ENCODE results near the gene FBXO11. TPM values are rescaled to one million over a fixed set of nuclear protein-coding genes. Genes with fewer than 3 reads are reported as not detected.

FBXO11 gene
- total RNA-seq, 1 experiment from 2014 or later = 60.5 TPM

DNA sequence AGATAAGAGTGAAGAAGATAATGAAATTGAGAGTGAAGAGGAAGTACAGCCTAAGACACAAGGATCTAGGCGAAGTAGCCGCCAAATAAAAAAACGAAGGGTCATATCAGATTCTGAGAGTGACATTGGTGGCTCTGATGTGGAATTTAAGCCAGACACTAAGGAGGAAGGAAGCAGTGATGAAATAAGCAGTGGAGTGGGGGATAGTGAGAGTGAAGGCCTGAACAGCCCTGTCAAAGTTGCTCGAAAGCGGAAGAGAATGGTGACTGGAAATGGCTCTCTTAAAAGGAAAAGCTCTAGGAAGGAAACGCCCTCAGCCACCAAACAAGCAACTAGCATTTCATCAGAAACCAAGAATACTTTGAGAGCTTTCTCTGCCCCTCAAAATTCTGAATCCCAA, 107.7 kb downstream of the FBXO11 start:
- intact Hi-C loops (cut with micrococcal nuclease; ENCODE audit: unreplicated experiment) = no loop called here
- no peak overlapping the region for H3K27ac Mint-ChIP-seq (ENCODE audit: unreplicated experiment)
- no TSS peak for BruUV-seq (replicated peaks)

DNA sequence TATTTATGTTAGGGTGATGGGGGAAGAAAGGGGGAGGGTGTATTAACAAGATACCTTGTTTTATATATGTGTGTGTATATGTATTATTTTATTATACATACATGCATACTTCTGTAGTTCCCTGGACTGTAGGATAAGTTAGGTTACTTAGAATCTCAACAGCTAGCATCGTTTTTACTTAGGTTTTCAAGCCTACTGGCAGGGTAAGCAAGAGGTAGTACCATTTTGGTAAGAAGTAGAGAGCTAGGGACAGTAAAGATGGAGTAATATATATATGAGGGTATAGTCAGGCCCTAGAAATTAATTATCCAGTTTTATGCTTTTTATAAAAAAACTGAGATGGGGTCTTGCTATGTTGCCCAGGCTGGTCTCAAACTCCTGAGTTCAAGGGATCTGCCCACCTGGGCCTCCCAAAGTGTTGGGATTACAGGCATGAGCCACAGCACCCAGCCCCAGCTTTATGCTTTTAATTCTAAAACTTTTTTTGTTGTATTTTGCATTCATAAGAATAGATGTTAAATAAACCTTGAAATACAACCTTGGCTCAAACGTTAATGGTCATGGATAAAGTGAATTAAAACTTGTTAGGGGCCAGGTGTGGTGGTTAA, 110.1 kb downstream of the FBXO11 start:
- BruUV-seq (replicated peaks) = no TSS peak
- Mint-ChIP-seq H3K27me3 (ENCODE audit: insufficient read depth, unreplicated experiment) (no peaks in the 10 kb centered on the region), H3K9me3 (ENCODE audit: unreplicated experiment) (no peaks in the 10 kb centered on the region), H3K4me1 (ENCODE audit: low read depth, unreplicated experiment) (no peaks in the 10 kb centered on the region), H3K27ac (ENCODE audit: unreplicated experiment) (no peak overlapping the region), H3K4me3 (ENCODE audit: unreplicated experiment) (no peak overlapping the region), H3K36me3 (ENCODE audit: insufficient read depth, unreplicated experiment) (peaks cover 91% of the 10 kb centered on the region)
- intact Hi-C loops (cut with micrococcal nuclease; ENCODE audit: unreplicated experiment) = no loop called here
- Histone ChIP-seq H3K27me3 (replicated peaks; ENCODE audit: control insufficient read depth, insufficient read depth, low read length) (no peaks in the 10 kb centered on the region), H3K9me3 (no peaks in the 10 kb centered on the region), H3K4me3 (ENCODE audit: low read depth, low read length) (no peak overlapping the region), H3K36me3 (ENCODE audit: control insufficient read depth, insufficient read depth, low read length) (peaks cover 5% of the 10 kb centered on the region), H3K4me1 (no peaks in the 10 kb centered on the region)
- TF ChIP-seq, protein P1, sequence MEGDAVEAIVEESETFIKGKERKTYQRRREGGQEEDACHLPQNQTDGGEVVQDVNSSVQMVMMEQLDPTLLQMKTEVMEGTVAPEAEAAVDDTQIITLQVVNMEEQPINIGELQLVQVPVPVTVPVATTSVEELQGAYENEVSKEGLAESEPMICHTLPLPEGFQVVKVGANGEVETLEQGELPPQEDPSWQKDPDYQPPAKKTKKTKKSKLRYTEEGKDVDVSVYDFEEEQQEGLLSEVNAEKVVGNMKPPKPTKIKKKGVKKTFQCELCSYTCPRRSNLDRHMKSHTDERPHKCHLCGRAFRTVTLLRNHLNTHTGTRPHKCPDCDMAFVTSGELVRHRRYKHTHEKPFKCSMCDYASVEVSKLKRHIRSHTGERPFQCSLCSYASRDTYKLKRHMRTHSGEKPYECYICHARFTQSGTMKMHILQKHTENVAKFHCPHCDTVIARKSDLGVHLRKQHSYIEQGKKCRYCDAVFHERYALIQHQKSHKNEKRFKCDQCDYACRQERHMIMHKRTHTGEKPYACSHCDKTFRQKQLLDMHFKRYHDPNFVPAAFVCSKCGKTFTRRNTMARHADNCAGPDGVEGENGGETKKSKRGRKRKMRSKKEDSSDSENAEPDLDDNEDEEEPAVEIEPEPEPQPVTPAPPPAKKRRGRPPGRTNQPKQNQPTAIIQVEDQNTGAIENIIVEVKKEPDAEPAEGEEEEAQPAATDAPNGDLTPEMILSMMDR (IDR thresholded peaks at IDR 0.05; ENCODE audit: insufficient read depth in 1 of 2, low read depth in 1 of 2, low read length in 1 of 2, severe bottlenecking in 1 of 2, unreplicated experiment in 1 of 2) = no peak
- ChIA-PET POLR2A (no interaction called here), CTCF (no interaction called here)
- no peak for DNase-seq

More for the DNA sequence above, 107.7 kb downstream of the FBXO11 start:
- Histone ChIP-seq H3K4me1 (no peaks in the 10 kb centered on the region), H3K27me3 (replicated peaks; ENCODE audit: control insufficient read depth, insufficient read depth, low read length) (no peaks in the 10 kb centered on the region), H3K9me3 (peaks cover 5% of the 10 kb centered on the region; the same call in 1 of the 2 replicates), H3K4me3 (ENCODE audit: low read depth, low read length) (no peak overlapping the region), H3K36me3 (ENCODE audit: control insufficient read depth, insufficient read depth, low read length) (peaks cover 8% of the 10 kb centered on the region)
- Mint-ChIP-seq H3K4me3 (ENCODE audit: unreplicated experiment) (no peak overlapping the region), H3K4me1 (ENCODE audit: low read depth, unreplicated experiment) (no peaks in the 10 kb centered on the region), H3K36me3 (ENCODE audit: insufficient read depth, unreplicated experiment) (peaks cover 97% of the 10 kb centered on the region), H3K9me3 (ENCODE audit: unreplicated experiment) (peaks cover 8% of the 10 kb centered on the region), H3K27me3 (ENCODE audit: insufficient read depth, unreplicated experiment) (no peaks in the 10 kb centered on the region)
- CTCF ChIA-PET = no interaction called here
- DNase-seq = no peak
- TF ChIP-seq, protein P1 (IDR thresholded peaks at IDR 0.05; ENCODE audit: insufficient read depth in 1 of 2, low read depth in 1 of 2, low read length in 1 of 2, severe bottlenecking in 1 of 2, unreplicated experiment in 1 of 2) = no peak
- POLR2A ChIA-PET = no interaction called here

- Mint-ChIP-seq H3K4me1 (ENCODE audit: low read depth, unreplicated experiment) (peaks cover 7% of the 10 kb centered on the region), H3K4me3 (ENCODE audit: unreplicated experiment) (no peak overlapping the region), H3K27ac (ENCODE audit: unreplicated experiment) (no peak overlapping the region), H3K36me3 (ENCODE audit: insufficient read depth, unreplicated experiment) (peaks cover 48% of the 10 kb centered on the region), H3K27me3 (ENCODE audit: insufficient read depth, unreplicated experiment) (no peaks in the 10 kb centered on the region), H3K9me3 (ENCODE audit: unreplicated experiment) (no peaks in the 10 kb centered on the region)
- peaks cover 4% of the 10 kb centered on the region; the same call in 1 of the 2 replicates for H3K4me1 ChIP-seq
- no peaks in the 10 kb centered on the region for H3K27me3 ChIP-seq (replicated peaks; ENCODE audit: control insufficient read depth, insufficient read depth, low read length)
- POLR2A ChIA-PET = no interaction called here
- TF ChIP-seq, protein P1 (IDR thresholded peaks at IDR 0.05; ENCODE audit: insufficient read depth in 1 of 2, low read depth in 1 of 2, low read length in 1 of 2, severe bottlenecking in 1 of 2, unreplicated experiment in 1 of 2) = no peak
- no peaks in the 10 kb centered on the region for H3K9me3 ChIP-seq
- DNase-seq = no peak
- intact Hi-C loops (cut with micrococcal nuclease; ENCODE audit: unreplicated experiment) = loop anchor here (10.0 kb wide), 1 partner anchor 319 kb away; no protein-coding TSS in a partner anchor
- H3K4me3 ChIP-seq (ENCODE audit: low read depth, low read length) = no peak overlapping the region
- CTCF ChIA-PET = interaction anchor here (0.7 kb wide), 1 partner anchor 176 kb away, joined by 3 read pairs; no protein-coding TSS in a partner anchor
- peaks cover 2% of the 10 kb centered on the region for H3K36me3 ChIP-seq (ENCODE audit: control insufficient read depth, insufficient read depth, low read length)
- no TSS peak for BruUV-seq (replicated peaks)
Observed at GRCh38 chr2:47785986-47786385, 120.3 kb downstream of the FBXO11 start.

Measured in Caco-2 (cell line).